Right lobe of liver (tissue), 4 donors: ENCODE data around the gene GTF3C1.

ENCODE experiments used
- POLR2A ChIP-seq: fragments of 450-650 bp; IDR thresholded peaks from one replicate; pipeline ENCODE4 v1.6.1; 2017; ENCODE audit warnings: antibody characterized with exemption, mild to moderate bottlenecking
- TF ChIP-seq, protein P1 (sequence below), 4 donors: fragments of 200-600 bp in 3 of 4; fragments of 450-650 bp in 1 of 4; IDR thresholded peaks; one replicate each; pipeline versions ENCODE4 v1.5.1 to v1.8.0; 2016 to 2022; ENCODE audit warnings: antibody characterized with exemption in 4 of 4, mild to moderate bottlenecking in 2 of 4
- donor health status: DM: no; HTN: no; CAD: no.
- donor health status: DM: no; HTN: no; CAD: no.
- donor health status: DM: no; HTN: yes; CAD: no.

DNA sequence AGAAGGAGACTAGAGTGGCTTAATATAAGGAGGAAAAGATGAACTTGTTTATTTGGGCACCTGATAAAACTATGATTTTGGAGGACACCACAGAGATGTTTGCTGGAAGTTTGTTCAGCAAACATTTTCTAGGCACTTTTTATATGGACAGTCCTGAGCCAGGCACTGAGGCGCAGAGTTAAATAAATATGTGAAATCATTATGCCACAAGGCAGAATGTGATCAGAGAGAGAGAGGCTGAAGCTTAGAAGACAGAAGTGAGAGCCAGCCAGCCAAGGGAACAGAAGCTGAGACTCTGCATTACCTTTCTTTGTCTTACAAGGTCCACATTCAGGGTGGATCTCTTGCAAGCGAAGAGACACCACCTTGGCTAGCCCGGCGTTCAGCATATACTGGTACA is 21.4 kb downstream of the GTF3C1 start:
- no peak for TF ChIP-seq POLR2A
- TF ChIP-seq, protein P1, sequence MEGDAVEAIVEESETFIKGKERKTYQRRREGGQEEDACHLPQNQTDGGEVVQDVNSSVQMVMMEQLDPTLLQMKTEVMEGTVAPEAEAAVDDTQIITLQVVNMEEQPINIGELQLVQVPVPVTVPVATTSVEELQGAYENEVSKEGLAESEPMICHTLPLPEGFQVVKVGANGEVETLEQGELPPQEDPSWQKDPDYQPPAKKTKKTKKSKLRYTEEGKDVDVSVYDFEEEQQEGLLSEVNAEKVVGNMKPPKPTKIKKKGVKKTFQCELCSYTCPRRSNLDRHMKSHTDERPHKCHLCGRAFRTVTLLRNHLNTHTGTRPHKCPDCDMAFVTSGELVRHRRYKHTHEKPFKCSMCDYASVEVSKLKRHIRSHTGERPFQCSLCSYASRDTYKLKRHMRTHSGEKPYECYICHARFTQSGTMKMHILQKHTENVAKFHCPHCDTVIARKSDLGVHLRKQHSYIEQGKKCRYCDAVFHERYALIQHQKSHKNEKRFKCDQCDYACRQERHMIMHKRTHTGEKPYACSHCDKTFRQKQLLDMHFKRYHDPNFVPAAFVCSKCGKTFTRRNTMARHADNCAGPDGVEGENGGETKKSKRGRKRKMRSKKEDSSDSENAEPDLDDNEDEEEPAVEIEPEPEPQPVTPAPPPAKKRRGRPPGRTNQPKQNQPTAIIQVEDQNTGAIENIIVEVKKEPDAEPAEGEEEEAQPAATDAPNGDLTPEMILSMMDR (IDR thresholded peaks at IDR 0.05), result no peak
